Esophagus muscularis mucosa (tissue), 4 donors: ENCODE results near the gene CLIC3. TPM values are rescaled to one million over a fixed set of nuclear protein-coding genes. Genes with fewer than 3 reads are reported as not detected.

ENCODE experiments used
- DNase-seq: peaks from one replicate; pipeline ENCODE4 v3.0.0-alpha.2; 2017; ENCODE audit errors: extremely low spot score
- H3K27ac ChIP-seq, 4 donors: fragments of 200-600 bp; sonication (generic); replicated peaks in 1 of 4; 1 replicate in 3 of 4; 2 replicates in 1 of 4; pipeline ENCODE4 v1.5.1; 2016 to 2019; ENCODE audit warnings: mild to moderate bottlenecking in 1 of 4
- H3K27me3 ChIP-seq, 4 donors: fragments of 200-600 bp; sonication (generic); one replicate each; pipeline versions ENCODE4 v1.5.1 to v1.6.0; 2016 to 2019
- H3K36me3 ChIP-seq, 4 donors: fragments of 200-600 bp; sonication (generic); one replicate each; pipeline ENCODE4 v1.5.1; 2016 to 2019
- H3K4me1 ChIP-seq, 4 donors: fragments of 200-600 bp; sonication (generic); one replicate each; pipeline ENCODE4 v1.5.1; 2016 to 2019
- H3K4me3 ChIP-seq, 4 donors: fragments of 200-600 bp; sonication (generic); 1 replicate in 2 of 4; 2 replicates in 2 of 4; pipeline ENCODE4 v1.5.1; 2016 to 2019; ENCODE audit warnings: mild to moderate bottlenecking in 4 of 4, moderate library complexity in 1 of 4
- H3K9me3 ChIP-seq, 4 donors: fragments of 200-600 bp; sonication (generic); 1 replicate in 3 of 4; 2 replicates in 1 of 4; pipeline ENCODE4 v1.5.1; 2016 to 2019
- CTCF ChIP-seq, 3 experiments: fragments of 200-600 bp in 2 of 3; fragments of 450-650 bp in 1 of 3; sonication (generic) in 2 of 3; IDR thresholded peaks; one replicate each; pipeline ENCODE4 v1.5.1; 2017 to 2019; ENCODE audit warnings: antibody characterized with exemption in 3 of 3, mild to moderate bottlenecking in 2 of 3, moderate library complexity in 1 of 3
- EP300 ChIP-seq: sonication (generic); formaldehyde crosslinking; IDR thresholded peaks from one replicate; pipeline ENCODE4 v1.6.1; 2017; ENCODE audit warnings: antibody characterized with exemption
- POLR2A ChIP-seq: fragments of 450-650 bp; IDR thresholded peaks from one replicate; pipeline ENCODE4 v1.6.1; 2017; ENCODE audit warnings: antibody characterized with exemption, moderate library complexity, mild to moderate bottlenecking, low read depth
- POLR2AphosphoS5 ChIP-seq, 2 donors: sonication (generic); formaldehyde crosslinking; IDR thresholded peaks; one replicate each; pipeline ENCODE4 v1.6.1; 2017; ENCODE audit warnings: antibody characterized with exemption in 2 of 2
- WGBS: methylation state at CpG from one replicate; pipeline ENCODE4 v1.1.5; 2018; 5-methylcytosine and 5-hydroxymethylcytosine counted together
- intact Hi-C: fragments of 100-400 bp; cut with DNase I; formaldehyde crosslinking; loops from one replicate; pipeline ENCODE4 v1.15.1; 2023
- total RNA-seq, 4 donors: library from RNA; depleted of rRNA; stranded (reverse); fragments of >200 nt; gene quantifications; one replicate each; pipeline versions ENCODE4 v1.1.0 to v1.2.1, GENCODE V29; 2016

Gene CLIC3
- total RNA-seq, 4 donors from 2014 or later = 1.4 to 2.5 TPM; not detected in 2

DNA sequence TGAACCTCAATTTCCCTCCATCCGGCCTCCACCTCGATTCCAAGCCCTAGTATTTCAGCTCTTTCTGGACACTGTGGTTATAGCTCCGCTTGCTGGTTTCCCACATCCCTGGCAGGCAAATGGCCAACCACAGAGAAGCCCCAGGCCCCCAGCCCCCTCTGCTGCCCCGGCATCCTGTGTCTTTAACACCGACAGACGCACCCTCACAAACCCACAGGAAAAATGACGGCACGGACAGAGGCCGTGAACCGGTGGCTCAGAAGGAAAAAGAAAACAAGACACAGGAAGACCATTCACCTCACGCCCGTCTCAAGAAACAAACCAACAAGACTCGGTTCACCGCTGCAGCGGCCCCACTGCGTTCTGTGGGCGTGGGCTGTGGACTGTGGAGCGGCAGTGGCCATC, 1.5 kb upstream of the CLIC3 start:
- H3K36me3 ChIP-seq = peaks cover 4 to 18% (median 14%) of the 10 kb centered on the region in 4 donors
- peaks cover 0 to 59% (median 14%) of the 10 kb centered on the region in 4 donors for H3K27me3 ChIP-seq
- H3K27ac ChIP-seq = no peak overlapping the region
- H3K4me1 ChIP-seq = peaks cover 26 to 43% (median 39%) of the 10 kb centered on the region in 4 donors
- no peak for DNase-seq
- H3K4me3 ChIP-seq = no peak overlapping the region
- intact Hi-C loops = no loop called here
- H3K9me3 ChIP-seq = no peaks in the 10 kb centered on the region
- WGBS = 43% methylated on average over 18 of the region's 18 CpGs
- TF ChIP-seq POLR2A (no peak), POLR2AphosphoS5 (IDR thresholded peaks at IDR 0.05) (no peak), EP300 (no peak), CTCF (IDR thresholded peaks at IDR 0.05) (no peak)

DNA sequence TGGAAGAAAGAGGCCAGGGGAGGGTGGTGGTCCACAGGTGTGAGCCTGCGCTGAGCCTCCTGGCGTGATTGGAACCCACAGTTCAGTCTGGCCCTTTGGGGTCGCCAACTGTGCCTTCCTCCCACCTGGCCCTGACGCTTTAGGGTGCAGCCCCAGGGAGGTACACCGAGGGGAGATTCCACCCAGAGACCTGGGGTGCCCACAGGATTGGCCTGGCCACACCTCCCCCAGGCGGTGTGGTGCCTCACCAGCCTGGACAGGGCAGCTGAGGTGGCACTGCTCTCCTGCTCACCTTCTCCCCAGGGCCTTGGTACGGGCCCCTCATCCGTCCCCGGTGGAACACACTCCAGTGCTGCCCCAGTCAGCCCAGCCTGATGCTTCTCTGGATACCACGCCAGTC, 1.0 kb upstream of the CLIC3 start:
- peaks cover 0 to 60% (median 14%) of the 10 kb centered on the region in 4 donors for H3K27me3 ChIP-seq
- intact Hi-C loops = no loop called here
- WGBS = 91% methylated on average over 7 of the region's 10 CpGs

DNA sequence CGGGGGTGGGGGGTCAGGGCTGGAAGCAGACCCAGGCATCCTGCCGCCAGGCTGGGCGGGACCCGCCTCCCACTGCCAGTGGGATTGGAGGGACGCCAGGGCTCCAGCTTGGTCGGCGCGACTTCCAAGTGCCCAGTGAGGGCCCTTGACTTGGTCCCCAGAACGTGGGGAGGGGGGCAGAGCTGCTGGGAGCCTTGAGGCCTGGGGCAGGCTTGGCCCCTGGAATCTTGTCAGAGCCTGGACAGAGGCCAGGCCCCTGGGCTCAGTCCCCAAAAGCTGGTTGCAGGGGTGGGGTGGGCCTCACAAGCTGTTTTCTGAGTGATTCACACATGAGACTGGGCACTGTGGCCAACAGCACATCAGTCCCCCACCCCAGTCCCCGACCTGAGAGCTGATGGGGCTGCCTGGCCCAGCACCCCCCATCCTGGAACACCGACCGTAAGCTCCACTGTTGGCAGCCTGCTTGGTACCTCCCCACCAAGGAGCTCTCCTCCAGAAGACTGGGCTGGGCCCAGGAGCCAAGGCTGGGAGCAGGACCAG, 526 bp downstream of the CLIC3 start:
- no peak overlapping the region for H3K27ac ChIP-seq
- intact Hi-C loops = no loop called here
- DNase-seq = no peak
- TF ChIP-seq POLR2AphosphoS5 (IDR thresholded peaks at IDR 0.05) = no peak
- no peak for TF ChIP-seq POLR2A
- TF ChIP-seq EP300 = no peak
- TF ChIP-seq CTCF (IDR thresholded peaks at IDR 0.05) = no peak
- peaks cover 32 to 57% (median 48%) of the 10 kb centered on the region in 4 donors for H3K4me1 ChIP-seq
- peak overlapping the region in 3 of 4 donors; percentile 10 to 38 (median 12) for H3K4me3 ChIP-seq
- 22% methylated on average over 6 of the region's 12 CpGs for WGBS
- H3K9me3 ChIP-seq = no peaks in the 10 kb centered on the region
- H3K27me3 ChIP-seq = peaks cover 0 to 60% (median 14%) of the 10 kb centered on the region in 4 donors
- peaks cover 4 to 18% (median 14%) of the 10 kb centered on the region in 4 donors for H3K36me3 ChIP-seq

More for the DNA sequence above, 1.0 kb upstream of the CLIC3 start:
- TF ChIP-seq POLR2A = no peak
- no peak for TF ChIP-seq CTCF (IDR thresholded peaks at IDR 0.05)
- TF ChIP-seq POLR2AphosphoS5 (IDR thresholded peaks at IDR 0.05) = no peak
- TF ChIP-seq EP300 = no peak
- H3K27ac ChIP-seq = no peak overlapping the region
- H3K36me3 ChIP-seq = peaks cover 4 to 18% (median 14%) of the 10 kb centered on the region in 4 donors
- no peak for DNase-seq
- H3K9me3 ChIP-seq = no peaks in the 10 kb centered on the region
- no peak overlapping the region for H3K4me3 ChIP-seq
- peaks cover 27 to 48% (median 43%) of the 10 kb centered on the region in 4 donors for H3K4me1 ChIP-seq

DNA sequence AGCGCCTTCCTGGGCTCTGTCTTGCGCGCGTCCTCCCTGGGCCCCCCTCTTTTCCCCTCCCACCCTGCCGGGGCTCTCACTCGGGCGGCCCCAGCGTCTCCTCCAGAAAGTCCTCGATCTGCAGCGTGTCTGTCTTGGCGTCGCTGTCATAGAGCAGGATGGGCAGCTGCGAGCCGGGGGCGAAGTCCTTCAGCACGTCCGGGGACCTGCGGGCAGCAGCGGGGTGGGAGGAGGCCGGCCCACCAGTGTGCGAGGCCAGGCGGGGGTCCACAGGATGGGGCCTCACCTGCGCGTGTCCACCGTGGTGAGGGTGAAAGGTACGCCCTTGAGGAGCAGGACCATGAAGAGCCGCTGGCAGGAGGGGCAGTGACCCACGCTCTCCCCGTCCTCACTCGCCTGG, 1.0 kb downstream of the CLIC3 start:
- H3K4me3 ChIP-seq = peak overlapping the region in 3 of 4 donors; percentile 4 to 38 (median 10)

More for the DNA sequence above, 1.0 kb downstream of the CLIC3 start:
- no peak for DNase-seq
- Histone ChIP-seq H3K27me3 (peaks cover 0 to 60% (median 14%) of the 10 kb centered on the region in 4 donors), H3K36me3 (peaks cover 4 to 18% (median 14%) of the 10 kb centered on the region in 4 donors), H3K27ac (no peak overlapping the region), H3K9me3 (no peaks in the 10 kb centered on the region), H3K4me1 (peaks cover 32 to 57% (median 48%) of the 10 kb centered on the region in 4 donors)
- 40% methylated on average over 20 of the region's 30 CpGs for WGBS
- TF ChIP-seq POLR2AphosphoS5 (IDR thresholded peaks at IDR 0.05) = no peak
- TF ChIP-seq CTCF (IDR thresholded peaks at IDR 0.05) = no peak
- TF ChIP-seq POLR2A = no peak
- TF ChIP-seq EP300 = no peak
- intact Hi-C loops = no loop called here
